GM18519 (cell line): Measurements from ENCODE around the gene PALM.

Experiments
- ATAC-seq: cut with Tn5 transposase; IDR thresholded peaks from one replicate; pipeline ENCODE4 v1.9.1; 2021; ENCODE audit warnings: mild to moderate bottlenecking, moderate library complexity; ENCODE audit not compliant: unreplicated experiment, low FRiP score

Gene PALM

DNA sequence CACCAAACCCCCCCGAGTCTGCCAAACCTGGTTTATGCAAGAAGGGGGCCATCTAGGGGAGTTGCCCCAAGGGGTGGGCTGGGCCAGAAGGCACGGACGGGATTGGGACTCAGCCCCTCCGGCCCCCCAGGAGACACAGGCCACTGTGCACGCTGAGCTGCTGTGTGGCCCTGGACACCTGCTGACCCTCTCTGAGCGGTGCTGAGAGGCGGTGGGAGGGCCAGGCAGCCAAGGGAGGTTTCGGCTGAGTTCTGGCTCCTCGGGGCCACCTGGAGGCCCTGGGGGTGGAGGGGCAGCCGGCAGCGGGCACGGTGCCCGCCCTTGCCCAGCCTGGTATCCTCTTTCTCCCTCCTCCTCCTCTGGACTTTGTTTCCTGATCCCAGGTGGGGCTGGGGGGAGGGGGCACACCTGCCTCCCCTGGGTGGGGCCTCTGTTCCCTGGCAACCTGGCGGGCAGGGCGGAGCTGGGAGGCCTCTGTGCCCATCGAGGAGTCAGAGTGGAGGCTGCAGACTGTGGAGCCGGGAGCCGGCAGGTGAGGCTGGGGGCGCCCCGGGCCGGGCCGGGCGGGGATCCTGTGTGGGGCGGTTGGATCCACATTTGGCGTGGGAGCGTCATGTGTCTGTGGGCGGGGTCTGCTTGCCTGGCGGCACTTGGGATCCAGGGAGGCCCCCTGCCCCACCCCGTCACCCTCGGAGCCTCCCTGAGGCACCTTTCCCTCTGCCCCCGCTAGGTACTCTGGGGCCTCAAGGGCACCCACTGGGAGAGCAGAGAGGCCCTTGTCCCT, 42.1 kb downstream of the PALM start, which contains the start of gene MISP:
MISP (plus strand) TSS at position 473 of the 784 bp plus-strand sequence. CDS start 5,835 bp downstream, outside the sequence.
- no peak for ATAC-seq

DNA sequence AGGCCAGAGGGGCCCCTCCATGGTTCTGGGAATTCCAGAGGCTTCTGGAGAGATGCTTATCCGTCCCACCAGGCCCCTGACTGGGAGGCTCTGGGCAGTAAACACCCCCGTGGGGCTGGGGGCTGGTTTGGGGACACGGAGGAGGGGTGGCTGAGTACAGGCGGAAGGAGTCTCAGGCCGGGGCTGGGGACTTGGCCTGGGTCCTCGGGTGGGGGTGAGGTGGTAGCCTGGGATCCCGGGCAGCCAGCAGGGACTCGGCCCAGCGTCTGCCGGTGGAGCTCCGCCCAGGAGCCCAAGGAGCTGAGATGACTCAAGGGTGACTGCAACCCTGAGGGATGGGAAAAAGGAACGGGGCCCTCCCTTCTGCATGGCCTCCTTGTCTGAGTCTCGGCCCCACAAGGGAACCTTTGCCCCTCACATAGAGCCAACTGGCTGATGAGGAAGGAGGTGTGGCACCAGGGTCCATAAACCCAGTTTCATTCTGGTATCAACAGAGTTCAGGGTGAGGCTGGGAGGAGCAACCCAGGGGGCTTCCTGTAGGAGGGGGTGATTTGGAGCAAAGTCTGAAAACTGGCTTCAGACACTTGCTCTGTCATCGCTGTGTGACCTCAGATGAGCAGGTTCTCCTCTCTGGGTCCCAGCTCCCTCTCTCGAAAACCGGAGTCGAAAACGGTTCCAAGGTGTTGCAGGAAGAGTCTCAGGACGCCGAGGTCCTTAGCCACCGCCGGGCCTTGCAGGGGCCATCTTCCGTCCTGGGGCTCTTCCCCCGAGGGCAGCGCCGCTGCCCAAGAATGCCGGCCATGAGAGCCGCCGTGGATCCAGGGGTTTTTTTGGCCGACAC, 43.0 kb downstream of the PALM start:
- ATAC-seq = no peak

DNA sequence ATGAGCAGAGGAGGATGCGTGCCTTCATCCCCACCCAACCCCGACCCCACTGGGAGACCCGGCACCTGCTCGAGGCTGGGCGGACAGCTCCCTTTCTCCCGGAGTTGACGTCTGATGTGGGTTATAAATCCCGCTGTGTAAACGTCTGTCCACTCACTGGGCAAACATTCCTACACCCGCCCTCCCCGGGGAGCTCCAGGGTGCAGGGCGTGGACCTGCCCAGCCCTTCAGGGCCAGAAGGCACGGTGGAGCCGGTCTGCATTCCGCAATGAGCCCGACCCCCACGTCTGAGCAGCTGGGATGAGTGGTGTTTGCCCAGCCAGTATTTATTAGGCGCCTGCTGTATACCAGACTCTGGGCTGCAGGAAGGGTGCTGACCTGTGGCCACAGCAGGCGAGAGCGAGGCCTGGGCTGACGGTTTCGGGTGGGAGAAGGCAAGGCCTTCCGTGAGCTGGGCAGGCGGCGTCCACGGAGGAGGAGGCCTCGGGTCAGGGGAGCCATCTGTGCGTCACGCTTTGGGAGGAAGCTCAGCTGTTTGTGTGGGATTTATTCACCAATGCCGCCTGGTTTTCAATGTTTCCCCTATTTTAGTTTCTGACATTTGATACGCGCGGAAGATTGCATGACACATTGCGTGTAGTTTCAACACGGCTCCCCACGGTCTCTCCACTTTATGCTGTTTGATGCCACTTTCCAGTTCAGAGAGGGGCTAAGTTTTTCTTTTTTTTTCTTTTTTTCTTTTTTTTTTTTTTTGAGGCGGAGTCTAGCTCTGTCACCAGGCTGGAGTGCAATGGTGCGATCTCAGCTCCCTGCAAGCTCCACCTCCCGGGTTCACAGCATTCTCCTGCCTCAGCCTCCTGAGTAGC, 44.1 kb downstream of the PALM start:
- ATAC-seq = no peak

DNA sequence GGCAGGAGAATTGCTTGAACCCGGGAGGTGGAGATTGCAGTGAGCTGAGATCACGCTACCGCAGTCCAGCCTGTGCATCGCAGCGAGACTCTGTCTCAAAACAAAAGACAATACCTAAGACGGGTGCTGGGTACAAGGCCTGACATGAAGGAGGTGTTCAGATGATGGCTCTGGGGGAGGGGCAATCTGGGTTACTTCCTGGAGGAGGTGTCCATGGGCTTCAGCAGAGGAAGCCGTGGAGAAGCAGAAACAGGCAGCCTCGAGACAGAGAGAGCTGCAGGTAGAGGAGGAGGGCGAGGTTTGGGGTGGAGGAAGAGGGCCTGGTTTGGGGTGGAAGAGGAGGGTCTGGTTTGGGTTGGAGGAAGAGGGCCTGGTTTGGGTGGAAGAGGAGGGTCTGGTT, 45.8 kb downstream of the PALM start:
- ATAC-seq = no peak

DNA sequence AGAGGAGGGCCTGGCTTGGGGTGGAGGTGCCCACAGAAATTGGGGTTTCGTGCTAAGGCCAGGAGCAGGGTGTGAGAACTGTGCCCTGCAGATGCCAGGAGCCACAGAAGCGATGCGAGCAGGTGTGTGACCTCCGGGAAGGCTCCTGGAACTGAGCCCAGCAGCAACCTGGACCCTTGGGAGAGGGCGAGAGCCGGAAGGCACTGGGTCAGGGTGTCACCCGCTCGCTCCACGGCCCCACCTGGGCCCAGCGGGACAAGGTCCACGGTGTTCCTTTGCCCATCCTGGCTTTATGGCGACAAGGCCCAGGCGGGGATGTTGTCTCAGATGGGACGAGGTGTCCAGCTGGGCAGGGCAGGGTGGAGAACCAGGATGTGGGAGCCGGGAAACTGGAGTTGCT, 46.3 kb downstream of the PALM start:
- ATAC-seq = no peak

DNA sequence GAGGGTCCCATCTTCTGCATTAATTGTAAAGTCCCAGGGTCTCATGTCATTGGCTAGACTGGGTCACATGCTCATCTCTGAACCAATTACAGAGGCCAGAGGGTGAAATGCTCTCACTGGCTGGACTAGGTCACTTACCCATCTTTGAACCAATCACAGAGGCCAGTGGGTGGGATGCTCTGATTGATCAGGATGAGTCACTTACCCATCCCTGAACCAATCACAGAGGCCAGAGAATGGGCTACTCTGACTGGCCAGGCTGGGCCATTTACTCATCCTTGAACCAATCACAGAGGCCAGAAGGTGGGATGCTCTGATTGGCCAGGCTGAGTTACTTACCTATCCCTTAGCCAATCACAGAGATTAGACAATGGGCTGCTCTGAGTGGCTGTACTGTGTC, 47.5 kb downstream of the PALM start:
- ATAC-seq = no peak

DNA sequence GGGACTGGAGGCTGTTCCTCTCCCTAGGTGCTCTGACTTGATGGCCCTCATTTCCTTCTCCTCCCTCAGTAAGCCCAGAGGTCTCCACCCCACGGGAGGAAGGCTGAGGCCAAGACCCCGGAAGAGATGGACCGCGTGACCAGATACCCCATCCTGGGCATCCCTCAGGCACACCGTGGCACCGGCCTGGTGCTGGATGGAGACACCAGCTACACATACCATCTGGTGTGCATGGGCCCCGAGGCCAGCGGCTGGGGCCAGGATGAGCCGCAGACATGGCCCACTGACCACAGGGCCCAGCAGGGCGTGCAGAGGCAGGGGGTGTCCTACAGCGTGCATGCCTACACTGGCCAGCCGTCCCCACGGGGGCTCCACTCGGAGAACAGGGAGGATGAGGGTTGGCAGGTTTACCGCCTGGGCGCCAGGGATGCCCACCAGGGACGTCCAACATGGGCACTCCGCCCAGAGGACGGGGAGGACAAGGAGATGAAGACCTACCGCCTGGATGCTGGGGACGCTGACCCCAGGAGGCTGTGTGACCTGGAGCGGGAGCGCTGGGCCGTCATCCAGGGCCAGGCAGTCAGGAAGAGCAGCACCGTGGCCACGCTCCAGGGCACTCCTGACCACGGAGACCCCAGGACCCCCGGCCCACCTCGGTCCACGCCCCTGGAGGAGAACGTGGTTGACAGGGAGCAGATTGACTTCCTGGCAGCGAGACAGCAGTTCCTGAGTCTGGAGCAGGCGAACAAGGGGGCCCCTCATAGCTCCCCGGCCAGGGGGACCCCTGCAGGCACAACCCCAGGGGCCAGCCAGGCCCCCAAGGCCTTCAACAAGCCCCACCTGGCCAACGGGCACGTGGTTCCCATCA, 48.3 kb downstream of the PALM start:
- ATAC-seq = no peak

DNA sequence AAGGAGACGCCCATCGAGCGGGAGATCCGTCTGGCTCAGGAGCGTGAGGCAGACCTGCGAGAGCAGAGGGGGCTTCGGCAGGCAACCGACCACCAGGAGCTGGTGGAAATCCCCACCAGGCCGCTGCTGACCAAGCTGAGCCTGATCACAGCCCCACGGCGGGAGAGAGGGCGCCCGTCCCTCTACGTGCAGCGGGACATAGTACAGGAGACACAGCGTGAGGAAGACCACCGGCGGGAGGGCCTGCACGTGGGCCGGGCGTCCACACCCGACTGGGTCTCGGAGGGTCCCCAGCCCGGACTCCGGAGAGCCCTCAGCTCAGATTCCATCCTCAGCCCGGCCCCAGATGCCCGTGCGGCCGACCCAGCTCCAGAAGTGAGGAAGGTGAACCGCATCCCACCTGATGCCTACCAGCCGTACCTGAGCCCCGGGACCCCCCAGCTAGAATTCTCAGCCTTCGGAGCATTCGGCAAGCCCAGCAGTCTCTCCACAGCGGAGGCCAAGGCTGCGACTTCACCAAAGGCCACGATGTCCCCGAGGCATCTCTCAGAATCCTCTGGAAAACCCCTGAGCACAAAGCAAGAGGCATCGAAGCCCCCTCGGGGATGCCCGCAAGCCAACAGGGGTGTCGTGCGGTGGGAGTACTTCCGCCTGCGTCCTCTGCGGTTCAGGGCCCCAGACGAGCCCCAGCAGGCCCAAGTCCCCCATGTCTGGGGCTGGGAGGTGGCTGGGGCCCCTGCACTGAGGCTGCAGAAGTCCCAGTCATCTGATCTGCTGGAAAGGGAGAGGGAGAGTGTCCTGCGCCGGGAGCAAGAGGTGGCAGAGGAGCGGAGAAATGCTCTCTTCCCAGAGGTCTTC, 49.3 kb downstream of the PALM start:
- no peak for ATAC-seq

DNA sequence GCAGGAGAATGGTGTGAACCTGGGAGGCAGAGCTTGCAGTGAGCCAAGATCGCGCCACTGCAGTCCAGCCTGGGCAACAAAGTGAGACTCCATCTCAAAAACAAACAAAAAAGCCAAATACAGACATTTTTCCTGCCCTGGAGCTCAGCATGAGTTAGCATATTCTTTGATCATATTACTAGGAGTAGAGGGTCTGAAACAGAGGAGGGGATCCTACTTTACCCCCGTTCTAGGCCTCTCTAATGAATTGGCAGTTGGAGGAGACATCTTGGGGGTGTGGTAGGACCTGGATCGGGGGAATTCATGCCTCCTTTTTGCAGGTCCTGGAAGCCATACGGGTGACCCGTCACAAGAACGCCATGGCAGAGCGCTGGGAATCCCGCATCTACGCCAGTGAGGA, 54.4 kb downstream of the PALM start:
- no peak for ATAC-seq

DNA sequence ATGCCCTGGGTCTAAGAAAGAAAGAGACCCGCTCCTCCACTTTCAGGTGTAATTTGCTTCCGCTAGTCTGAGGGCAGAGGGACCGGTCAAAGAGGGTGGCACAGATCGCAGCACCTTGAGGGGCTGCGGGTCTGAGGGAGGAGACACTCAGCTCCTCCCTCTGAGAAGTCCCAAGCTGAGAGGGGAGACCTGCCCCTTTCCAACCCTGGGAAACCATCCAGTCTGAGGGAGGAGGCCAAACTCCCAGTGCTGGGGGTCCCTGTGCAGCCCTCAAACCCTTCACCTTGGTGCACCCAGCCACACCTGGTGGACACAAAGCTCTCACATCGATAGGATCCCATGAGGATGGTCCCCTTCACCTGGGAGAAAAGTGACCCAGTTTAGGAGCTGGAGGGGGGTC, 55.1 kb downstream of the PALM start:
- ATAC-seq = no peak

DNA sequence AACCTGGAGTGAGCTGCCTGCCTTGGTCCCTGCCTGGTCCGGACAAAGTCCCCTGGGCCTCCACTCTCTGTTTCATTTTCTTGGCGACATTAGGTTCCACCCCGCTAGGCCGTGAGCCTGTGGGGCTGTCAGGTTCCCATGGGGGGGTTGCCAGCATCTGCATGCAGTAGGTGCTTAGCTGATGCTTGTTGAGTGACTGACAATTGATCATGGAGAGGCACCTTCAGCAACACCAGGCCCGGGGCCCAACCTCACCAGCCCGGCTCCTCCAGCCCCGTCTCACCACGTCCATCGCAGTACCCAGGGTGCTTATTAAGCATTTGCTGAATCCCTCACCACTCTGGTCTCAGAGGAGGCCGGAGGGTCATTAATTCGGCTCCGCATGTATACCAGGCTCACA, 55.6 kb downstream of the PALM start:
- no peak for ATAC-seq

DNA sequence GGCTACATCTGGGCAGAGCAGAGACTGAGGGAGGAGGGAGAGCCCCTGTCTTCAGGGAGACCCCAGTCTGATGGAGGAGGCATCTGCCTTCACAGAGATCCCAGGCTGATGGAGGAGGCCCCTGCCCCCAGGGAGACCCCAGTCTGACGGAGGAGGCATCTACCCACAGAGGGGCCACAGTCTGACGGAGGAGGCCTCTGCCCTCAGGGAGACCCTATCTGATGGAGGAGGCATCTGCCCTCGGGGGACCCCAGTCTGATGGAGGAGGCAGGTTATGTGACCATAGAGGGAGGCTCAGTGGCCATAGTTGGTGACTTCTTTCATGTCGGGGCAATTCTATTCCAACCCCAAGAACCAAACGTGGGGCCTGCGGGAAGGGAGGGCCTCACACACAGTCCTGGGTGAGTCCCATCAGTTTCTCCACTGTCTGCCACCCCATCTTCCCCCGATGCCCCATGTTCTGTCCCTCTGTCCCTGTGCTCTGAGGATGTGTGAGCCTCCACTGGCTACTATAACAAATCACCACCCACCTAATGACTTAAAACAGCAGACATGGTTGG, 56.5 kb downstream of the PALM start:
- no peak for ATAC-seq

DNA sequence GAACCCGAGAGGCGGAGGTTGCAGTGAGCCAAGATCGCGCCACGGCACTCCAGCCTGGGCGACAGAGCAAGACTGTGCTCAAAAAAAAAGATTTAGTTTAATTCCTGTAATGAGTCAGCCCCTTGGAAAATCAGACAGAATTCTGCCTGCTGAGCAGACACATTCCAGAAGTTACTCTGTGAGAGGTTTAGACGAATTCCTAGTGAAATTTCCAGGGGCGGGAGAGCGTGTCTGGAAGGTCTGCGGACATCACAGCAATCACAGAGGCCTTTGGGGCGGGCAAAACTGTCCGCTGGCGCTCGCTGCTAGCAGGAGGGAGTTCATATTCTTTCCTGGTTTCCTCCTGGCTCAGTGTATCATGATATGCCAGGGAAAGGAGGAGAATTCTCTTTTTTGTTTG, 59.7 kb downstream of the PALM start:
- no peak for ATAC-seq

DNA sequence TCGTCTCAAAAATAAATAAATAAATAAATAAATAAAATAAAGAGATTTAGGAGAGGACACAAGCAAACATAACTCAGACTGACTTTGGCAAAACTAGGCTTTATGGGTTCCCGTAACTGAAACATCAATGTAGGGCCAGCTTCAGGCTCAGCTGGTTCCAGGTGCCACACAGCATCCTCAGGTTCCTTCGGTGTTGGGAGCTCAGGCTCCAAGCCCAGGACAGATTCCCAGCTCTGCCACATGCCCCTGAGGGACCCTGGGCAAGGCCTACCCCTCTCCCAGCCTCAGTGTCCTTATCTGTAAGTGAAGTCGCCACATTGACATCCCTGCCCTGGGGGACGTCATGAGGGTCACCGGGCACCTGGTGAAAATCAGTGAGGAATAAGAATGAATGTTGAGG, 60.9 kb downstream of the PALM start:
- no peak for ATAC-seq

DNA sequence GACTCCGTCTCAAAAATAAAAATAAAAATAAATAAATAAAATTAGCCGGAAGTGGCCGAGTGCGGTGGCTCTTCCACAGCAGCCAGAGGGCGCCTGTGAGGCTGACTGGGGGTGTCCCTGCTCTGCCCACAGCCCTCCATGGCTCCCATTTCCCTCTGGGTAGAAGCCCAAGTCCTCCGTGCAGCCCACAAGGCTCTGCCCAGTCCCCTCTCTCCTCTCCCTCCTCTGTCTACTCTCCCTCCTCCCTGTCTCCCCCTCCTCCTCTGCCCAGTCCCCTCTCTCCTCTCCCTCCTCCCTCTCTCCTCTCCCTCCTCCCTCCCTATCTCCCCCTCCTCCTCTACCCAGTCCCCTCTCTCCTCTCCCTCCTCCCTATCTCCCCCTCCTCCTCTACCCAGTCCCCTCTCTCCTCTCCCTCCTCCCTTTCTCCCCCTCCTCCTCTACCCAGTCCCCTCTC, 62.6 kb downstream of the PALM start:
- ATAC-seq = no peak

DNA sequence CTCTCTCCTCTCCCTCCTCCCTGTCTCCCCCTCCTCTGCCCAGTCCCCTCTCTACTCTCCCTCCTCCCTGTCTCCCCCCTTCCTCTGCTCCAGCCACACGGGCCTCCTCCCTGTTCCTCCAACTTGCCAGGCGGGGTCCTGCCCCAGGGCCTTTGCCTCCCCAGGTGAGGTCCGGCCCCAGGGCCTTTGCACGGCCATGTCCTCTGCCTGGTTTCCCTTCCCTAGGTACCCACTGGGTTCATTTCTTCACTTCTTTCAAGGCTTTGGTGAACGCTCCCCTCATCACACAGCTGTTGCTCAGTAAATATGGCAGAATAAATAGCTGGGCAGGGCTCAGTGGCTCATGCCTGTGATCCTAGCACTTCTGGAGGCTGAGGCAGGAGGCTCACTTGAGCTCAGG, 63.3 kb downstream of the PALM start:
- no peak for ATAC-seq

DNA sequence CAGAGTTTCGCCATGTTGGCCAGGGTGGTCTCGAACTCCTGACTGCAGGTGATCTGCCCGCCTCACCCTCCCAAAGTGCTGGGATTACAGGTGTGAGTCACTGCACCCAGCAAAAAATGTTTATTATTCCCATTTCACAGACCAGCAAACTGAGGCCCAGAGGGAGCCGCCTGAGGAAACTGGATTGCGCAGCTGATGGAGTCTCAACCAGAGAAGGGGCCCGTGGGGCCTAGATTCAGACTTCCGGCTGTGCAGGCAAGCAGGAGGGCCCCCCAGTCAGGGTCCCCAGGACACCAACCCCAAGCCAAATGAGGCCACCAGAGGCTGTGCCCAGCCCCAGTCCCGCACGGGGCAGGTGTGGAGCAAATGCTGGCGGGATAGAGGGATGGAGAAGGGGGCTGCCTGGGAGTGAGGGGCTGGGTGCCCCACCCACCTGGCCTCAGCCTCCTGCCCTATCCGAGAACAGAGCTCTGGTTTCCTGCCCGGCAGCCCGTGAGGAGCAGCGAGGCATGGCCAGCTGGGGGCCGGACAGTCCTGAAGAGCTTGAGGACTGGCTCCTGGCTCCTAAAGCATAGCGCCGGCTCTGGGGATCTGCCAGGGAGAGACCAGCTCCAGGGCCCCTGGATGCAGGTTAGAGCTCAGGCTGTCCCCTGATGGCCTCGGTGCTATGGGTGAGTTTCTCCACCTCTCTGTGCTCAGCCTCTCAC, 64.1 kb downstream of the PALM start:
- no peak for ATAC-seq

DNA sequence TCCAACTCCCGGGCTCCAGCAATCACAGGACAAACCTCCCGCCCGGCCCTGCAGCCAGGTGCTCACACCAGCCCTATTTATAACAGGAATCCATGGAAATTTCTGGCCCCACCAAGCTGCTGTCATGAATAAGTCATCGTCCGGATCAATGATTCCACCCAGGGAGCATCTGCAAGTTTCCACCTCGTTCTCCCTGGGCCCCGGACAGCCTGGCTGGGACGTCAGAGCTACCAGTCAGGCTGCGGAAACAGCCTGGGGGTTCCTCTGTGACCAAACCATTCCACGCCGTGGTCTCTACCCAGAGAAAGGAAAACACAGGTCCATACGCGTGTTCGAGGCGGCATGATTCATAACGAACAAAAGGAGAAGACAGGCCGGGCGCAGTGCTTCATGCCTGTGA, 67.8 kb downstream of the PALM start:
- no peak for ATAC-seq
